ENCODE data around the gene ROPN1L.

ROPN1L gene

DNA sequence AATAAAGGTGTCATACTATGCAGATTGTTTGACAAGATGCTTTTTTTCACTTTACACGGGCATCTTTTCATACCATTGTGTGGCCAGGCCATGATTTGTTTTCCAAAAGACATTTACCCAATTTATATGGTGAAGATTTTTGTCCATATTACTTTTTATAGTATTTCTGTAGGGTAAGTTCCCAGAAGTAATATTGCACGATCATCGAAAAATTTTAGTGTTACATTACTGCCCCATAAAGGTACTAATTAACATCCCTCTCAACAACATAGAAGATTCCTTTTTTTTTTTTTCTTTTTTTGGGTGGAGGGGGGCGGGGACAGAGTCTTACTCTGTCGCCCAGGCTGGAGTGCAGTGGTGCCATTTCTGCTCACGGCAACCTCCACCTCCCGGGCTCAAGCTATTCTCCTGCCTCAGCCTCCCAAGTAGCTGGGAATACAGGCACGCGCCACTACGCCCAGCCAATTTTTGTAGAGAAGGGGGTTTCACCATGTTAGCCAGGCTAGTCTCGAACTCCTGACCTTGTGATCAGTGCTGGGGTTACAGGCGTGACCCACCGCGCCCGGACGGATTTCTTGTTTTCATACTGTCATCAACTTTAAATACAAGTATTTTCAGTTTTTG lies 1.2 kb upstream of the ROPN1L start:
- no peak for TF ChIP-seq POLR2A (IDR thresholded peaks at IDR 0.05; ENCODE audit: low read depth, low read length)
- FAIRE-seq, result no peak

DNA sequence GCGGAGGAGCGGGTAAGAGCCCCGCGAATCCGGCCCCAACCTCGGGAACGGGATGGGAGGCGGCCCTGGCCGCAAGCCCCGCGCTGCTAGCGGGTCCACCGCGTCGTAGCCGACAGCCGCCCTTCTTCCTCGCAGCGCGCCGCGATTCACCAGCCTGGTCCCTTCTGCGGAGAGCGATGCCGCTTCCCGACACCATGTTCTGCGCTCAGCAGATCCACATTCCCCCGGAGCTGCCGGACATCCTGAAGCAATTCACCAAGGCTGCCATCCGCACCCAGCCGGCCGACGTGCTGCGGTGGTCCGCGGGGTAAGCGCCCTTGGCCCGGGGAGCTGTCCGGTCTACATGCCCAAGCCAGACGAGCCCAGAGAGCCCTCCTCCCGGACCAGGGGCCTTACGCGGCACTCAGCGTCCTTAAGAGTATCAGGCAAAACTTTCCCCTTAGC lies 335 bp downstream of the ROPN1L start:
- DNase-seq (ENCODE audit: insufficient read length, low spot score) (no peak), FAIRE-seq (no peak)

More for the DNA sequence above, 1.2 kb upstream of the ROPN1L start:
- no peak for DNase-seq (ENCODE audit: insufficient read length, low spot score)

GRCh38 chr5:10442576-10442975 lies 897 bp downstream of the ROPN1L start:
- DNase-seq (ENCODE audit: insufficient read length, low spot score), result no peak
- TF ChIP-seq POLR2A (IDR thresholded peaks at IDR 0.05; ENCODE audit: low read depth, low read length), result no peak
- FAIRE-seq, result no peak

More for the DNA sequence above, 335 bp downstream of the ROPN1L start:
- no peak for TF ChIP-seq POLR2A (IDR thresholded peaks at IDR 0.05; ENCODE audit: low read depth, low read length)

- TF ChIP-seq POLR2A (IDR thresholded peaks at IDR 0.05; ENCODE audit: low read depth, low read length), result no peak
- DNase-seq (ENCODE audit: insufficient read length, low spot score), result no peak
- no peak for FAIRE-seq
Observed at GRCh38 chr5:10445352-10445751, 3.7 kb downstream of the ROPN1L start.

- no peak for DNase-seq (ENCODE audit: insufficient read length, low spot score)
- TF ChIP-seq POLR2A (IDR thresholded peaks at IDR 0.05; ENCODE audit: low read depth, low read length), result no peak
- no peak for FAIRE-seq
Observed at GRCh38 chr5:10446490-10446889, 4.8 kb downstream of the ROPN1L start.

DNA sequence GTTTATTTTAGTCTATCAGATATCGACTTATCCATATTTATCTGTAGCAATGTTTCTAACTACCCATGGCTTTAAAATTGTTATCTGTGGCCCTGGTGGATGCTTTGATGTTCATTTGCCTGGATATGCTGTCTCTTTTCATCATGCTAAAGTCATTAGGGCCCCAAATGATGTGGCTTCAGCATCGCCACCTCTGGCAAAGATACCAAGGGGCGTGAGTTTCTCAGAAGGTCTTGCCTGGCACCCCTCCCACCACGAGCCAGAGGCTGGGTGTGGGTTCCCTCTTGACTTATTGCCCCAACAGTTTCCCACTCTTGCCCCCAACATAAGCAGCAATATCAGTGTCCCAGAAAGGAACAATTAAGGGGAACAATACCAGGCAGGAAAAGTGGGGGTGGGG lies 5.4 kb downstream of the ROPN1L start:
- no peak for DNase-seq (ENCODE audit: insufficient read length, low spot score)
- TF ChIP-seq POLR2A (IDR thresholded peaks at IDR 0.05; ENCODE audit: low read depth, low read length), result no peak
- FAIRE-seq, result no peak

DNA sequence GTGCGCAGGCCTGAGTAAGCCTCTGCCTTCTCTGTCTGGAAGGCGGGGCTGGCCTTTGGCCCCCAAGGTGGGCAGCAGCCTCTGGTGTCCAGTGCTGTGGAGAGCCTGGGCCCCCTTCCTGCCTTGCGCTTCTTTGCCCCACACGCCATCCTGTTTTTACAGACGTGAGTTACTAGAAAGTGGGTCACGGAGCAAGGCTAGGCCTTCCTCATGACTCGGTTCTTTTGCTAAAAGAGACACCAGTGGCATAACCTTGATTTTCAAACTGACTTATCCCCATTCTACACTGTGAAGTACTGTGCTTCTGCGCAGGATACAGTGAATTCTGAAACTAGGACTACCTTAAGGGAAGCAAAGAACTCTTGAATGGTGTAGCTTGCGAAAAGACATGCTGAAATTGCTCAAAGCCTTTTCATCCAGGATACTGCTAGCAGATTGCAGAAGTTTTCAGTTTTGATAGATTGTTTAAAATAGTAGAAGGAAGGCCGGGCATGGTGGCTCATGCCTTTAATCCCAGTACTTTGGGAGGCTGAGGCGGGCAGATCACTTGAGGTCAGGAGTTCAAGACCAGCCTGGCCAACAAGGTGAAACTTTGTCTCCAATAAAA lies 7.2 kb downstream of the ROPN1L start:
- no peak for DNase-seq (ENCODE audit: insufficient read length, low spot score)
- no peak for TF ChIP-seq POLR2A (IDR thresholded peaks at IDR 0.05; ENCODE audit: low read depth, low read length)
- no peak for FAIRE-seq

DNA sequence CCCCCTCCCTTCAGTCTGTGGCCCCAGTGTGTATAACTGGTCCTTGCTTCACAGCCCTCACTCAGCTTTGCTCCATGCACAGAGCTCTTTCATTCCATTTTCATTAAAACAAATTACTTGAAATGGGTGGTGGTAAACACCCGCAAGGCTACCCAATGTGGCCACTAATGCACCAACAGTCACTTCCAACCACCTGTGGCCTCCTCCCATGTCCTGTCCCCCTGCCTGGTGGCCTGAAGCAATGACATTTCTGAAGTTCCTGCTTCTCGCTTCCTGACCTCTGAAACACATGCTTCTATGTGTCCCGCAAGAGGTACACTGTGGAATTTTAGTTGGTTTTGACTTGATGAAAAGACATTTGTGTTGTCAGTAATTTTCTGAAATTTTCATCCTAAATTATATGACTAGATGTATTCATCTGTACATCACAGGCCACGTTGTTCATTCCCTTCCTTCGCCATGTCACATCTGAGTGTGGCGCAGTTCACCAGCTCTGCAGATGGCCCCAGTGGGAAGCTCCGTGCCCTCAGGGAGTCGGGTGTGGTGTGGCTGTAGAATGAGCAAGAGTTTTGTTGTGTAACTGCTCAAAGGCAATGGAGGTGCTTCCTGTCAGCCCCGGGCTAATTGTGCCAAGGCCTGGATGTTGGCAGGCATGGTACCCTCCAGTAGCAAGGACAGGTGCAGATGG lies 9.6 kb downstream of the ROPN1L start:
- no peak for TF ChIP-seq POLR2A (IDR thresholded peaks at IDR 0.05; ENCODE audit: low read depth, low read length)
- no peak for FAIRE-seq
- DNase-seq (ENCODE audit: insufficient read length, low spot score), result no peak

- FAIRE-seq (peak; percentile 66), DNase-seq (ENCODE audit: insufficient read length, low spot score) (peak; percentile 75)
- TF ChIP-seq POLR2A (IDR thresholded peaks at IDR 0.05; ENCODE audit: low read depth, low read length), result no peak
Observed at GRCh38 chr5:10452768-10453331, 11.2 kb downstream of the ROPN1L start.

GRCh38 chr5:10453545-10453944 lies 11.9 kb downstream of the ROPN1L start:
- FAIRE-seq (no peak), DNase-seq (ENCODE audit: insufficient read length, low spot score) (peak; percentile 63)
- no peak for TF ChIP-seq POLR2A (IDR thresholded peaks at IDR 0.05; ENCODE audit: low read depth, low read length)

- DNase-seq (ENCODE audit: insufficient read length, low spot score) (peak; percentile 58), FAIRE-seq (peak; percentile 77)
- TF ChIP-seq POLR2A (IDR thresholded peaks at IDR 0.05; ENCODE audit: low read depth, low read length), result no peak
Observed at GRCh38 chr5:10454591-10455276, 13.1 kb downstream of the ROPN1L start.

DNA sequence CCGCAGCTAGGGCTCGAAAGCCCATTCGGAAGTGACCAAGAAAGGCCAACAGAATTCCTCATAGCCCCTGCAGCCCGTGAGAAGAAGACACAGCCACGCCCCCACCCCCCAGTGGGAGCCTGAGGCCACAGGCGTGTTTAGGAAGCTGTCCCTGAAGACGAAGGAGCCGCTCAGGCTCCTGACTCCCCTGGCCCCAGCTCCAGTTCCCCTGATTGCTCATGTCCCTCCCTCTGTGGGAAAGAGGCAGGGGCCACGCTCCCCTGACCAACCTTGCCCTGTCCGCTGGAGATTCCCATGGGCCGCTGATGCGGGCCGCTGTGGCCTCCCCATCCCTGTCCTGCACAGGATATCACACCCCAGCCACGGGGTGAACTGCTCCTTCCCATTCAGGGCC lies 13.6 kb downstream of the ROPN1L start:
- FAIRE-seq, result no peak
- TF ChIP-seq POLR2A (IDR thresholded peaks at IDR 0.05; ENCODE audit: low read depth, low read length), result no peak
- no peak for DNase-seq (ENCODE audit: insufficient read length, low spot score)

DNA sequence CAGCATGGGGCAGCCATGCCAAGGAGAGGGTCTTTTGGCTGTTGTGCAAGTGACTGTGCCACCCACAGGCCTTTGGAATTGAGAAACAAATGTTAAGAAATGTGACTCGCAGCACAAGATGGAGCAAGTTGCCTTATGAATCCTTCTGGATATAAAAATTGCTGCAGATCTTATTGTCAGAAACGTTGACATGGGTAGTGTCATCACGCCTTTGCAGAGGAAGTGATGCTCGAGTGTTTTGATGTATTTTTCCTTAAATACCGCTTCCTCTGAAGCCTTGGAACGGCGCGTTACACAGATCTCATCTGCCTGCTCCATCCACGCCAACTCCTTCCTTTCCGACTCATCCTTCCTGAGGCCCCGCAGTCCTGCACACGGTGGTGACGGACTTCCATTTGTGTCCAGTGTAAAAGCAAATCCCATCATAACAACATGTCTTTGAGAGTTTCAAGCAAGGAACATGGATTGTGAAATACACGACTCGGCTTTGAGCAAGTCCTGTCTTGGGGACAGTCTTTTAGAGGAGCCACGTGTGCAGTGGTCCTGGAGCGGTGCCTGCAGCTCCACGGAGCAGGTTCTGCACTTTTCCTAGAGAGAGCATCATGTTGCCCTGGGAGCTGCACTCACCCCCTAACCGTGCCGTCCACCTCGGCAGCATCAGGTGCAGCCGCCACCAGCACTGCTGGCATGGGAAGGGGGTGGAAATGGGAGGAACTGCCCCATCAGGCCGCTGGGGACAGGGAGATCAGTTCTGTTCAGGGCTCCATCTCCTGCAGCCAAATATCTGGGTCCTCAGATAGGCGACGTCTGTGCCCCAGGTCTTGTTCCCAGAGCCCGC lies 15.1 kb downstream of the ROPN1L start:
- DNase-seq (ENCODE audit: insufficient read length, low spot score) (no peak), FAIRE-seq (no peak)
- no peak for TF ChIP-seq POLR2A (IDR thresholded peaks at IDR 0.05; ENCODE audit: low read depth, low read length)

Data from H54 (cell line).